Motor neuron (in vitro differentiated cells): Measurements from ENCODE around the gene ENOPH1. TPM values are rescaled to one million over a fixed set of nuclear protein-coding genes. Genes with fewer than 3 reads are reported as not detected.
A peak's percentile ranks its signal among the peaks of the same experiment; 100 is the strongest.
"Not testable (repeated sequence)": the region's sequence is repeated elsewhere in the genome, so short reads cannot be mapped to it uniquely, and the experiment has no call there.

ENCODE experiments used
- ATAC-seq, 8 experiments: fragments of 200-7000 bp; cut with Tn5 transposase; replicated peaks in 6 of 8; 2 replicates each; pipeline ENCODE4 v1.8.0; 2021; ENCODE audit warnings: mild to moderate bottlenecking in 8 of 8, moderate library complexity in 8 of 8
- H3K27ac ChIP-seq, 2 donors: fragments of 250-450 bp; sonication (Bioruptor Pico); 2 replicates each; pipeline ENCODE4 v1.9.0; 2021; ENCODE audit warnings: antibody characterized with exemption in 2 of 2, mild to moderate bottlenecking in 2 of 2, moderate library complexity in 1 of 2
- H3K4me1 ChIP-seq, 2 donors: fragments of 250-450 bp; sonication (Bioruptor Pico); replicated peaks in 1 of 2; 2 replicates each; pipeline ENCODE4 v1.6.1; 2021; ENCODE audit warnings: antibody characterized with exemption in 2 of 2, mild to moderate bottlenecking in 2 of 2, moderate library complexity in 1 of 2
- H3K4me3 ChIP-seq, 5 donors: fragments of 250-450 bp; sonication (Bioruptor Pico); 2 replicates each; pipeline ENCODE4 v1.9.0; 2021; ENCODE audit warnings: antibody characterized with exemption in 5 of 5, mild to moderate bottlenecking in 5 of 5, moderate library complexity in 4 of 5
- WGBS, 10 experiments: fragments of 450-650 bp; shearing (Covaris generic); methylation state at CpG; one replicate each; pipeline ENCODE4 v1.0.0; 2022; 5-methylcytosine and 5-hydroxymethylcytosine counted together
- in situ Hi-C, 9 experiments: fragments of 400-800 bp; cut with MboI; loops; one replicate each; pipeline ENCODE4 v1.15.0; 2021; ENCODE audit warnings: low sequenced_read_pairs in 9 of 9, low pct_unique_long_range_greater_than_20kb in 2 of 9; ENCODE audit not compliant: unreplicated experiment in 9 of 9
- total RNA-seq, 8 experiments: library from RNA; unstranded; fragments of 300-600 nt; gene quantifications; 2 replicates each; pipeline versions ENCODE4 v1.2.3 to v1.2.4, GENCODE V29; 2022

Gene ENOPH1
- total RNA-seq, 8 experiments from 2014 or later, result 38.5 to 73.3 (median 48.0) TPM

DNA sequence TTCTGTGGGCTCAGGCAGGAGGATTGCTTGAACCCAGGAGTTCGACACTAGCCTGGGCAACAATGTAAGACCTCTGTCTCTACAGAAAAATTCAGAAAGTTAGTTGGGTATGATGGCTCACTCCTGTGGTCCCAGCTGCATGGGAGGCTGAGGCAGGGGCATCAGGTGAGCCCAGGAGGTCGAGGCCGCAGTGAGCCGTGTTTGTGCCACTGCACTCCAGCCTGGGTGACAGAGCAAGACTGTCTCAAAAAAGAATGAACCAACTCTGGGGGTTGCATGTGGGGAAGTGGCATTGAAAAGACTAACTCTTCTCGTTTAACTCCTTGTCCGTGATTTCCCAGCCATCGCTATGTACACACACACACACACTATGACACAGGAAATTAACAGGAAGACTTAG is 26.9 kb downstream of the ENOPH1 start:
- Histone ChIP-seq H3K4me3 (no peak overlapping the region), H3K4me1 (no peaks in the 10 kb centered on the region), H3K27ac (no peak overlapping the region)
- ATAC-seq, result no peak
- 80 to 100% (median 96%) methylated on average over 1 to 6 of the region's 7 CpGs; no CpG with 5 or more reads in 3 of the 10 experiments for WGBS, 10 experiments
- in situ Hi-C loops, result loop anchor here in 4 of 9 experiments (25.0 kb wide), 3 partner anchors 280 to 805 kb away; no protein-coding TSS in a partner anchor

DNA sequence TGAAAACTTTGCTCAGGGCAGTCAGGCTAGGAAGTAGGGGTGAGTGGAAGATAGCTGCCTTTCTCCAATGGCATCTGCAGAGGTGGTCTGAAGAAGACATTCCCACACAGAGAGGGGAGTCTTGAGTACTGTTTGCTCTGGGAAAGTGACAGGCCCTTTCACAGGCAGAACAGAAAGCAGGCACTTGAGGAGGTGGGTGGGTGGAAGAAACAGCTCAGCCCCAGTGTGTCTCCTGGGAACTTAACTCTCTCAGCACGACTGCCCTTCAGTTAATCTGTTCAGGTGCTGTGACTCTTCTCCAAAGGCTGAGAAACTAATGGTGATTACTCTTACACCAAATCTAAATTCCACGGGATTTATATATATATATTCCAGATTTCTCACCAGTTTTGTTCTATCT is 28.3 kb downstream of the ENOPH1 start:
- H3K4me1 ChIP-seq, result no peaks in the 10 kb centered on the region
- WGBS, 10 experiments, result 80 to 100% (median 100%) methylated on average over 1 to 2 of the region's 2 CpGs; no CpG with 5 or more reads in 3 of the 10 experiments
- in situ Hi-C loops, result loop anchor here in 4 of 9 experiments (25.0 kb wide), 3 partner anchors 279 to 804 kb away; no protein-coding TSS in a partner anchor
- no peak for ATAC-seq
- no peak overlapping the region for H3K27ac ChIP-seq
- no peak overlapping the region for H3K4me3 ChIP-seq

DNA sequence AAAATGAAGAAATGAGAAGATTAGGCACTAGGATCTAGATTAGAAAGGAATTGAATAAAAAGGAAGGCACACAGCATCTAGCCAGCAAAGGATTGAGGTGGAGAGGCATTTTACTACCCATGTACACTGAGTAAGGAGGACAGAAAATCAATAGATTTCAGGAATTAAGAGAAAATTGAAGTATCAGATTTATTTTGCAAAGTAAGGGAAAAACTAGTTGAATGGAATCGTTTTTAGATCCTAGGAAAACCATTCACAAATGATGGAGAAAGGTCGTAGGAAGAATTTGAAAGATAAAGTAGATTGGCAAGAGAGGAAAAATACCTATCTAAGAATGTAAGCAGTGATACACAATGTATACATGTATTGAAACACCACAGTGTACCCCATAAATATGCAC is 31.3 kb downstream of the ENOPH1 start:
- no peaks in the 10 kb centered on the region for H3K4me1 ChIP-seq
- H3K4me3 ChIP-seq, result no peak overlapping the region
- WGBS, 10 experiments, result 75 to 100% (median 93%) methylated on average over 2 of the region's 2 CpGs; no CpG with 5 or more reads in 1 of the 10 experiments
- H3K27ac ChIP-seq, result no peak overlapping the region
- ATAC-seq, result no peak
- in situ Hi-C loops, result loop anchor here in 4 of 9 experiments (10.0 to 25.0 kb wide), 4 partner anchors 276 to 801 kb away; no protein-coding TSS in a partner anchor

DNA sequence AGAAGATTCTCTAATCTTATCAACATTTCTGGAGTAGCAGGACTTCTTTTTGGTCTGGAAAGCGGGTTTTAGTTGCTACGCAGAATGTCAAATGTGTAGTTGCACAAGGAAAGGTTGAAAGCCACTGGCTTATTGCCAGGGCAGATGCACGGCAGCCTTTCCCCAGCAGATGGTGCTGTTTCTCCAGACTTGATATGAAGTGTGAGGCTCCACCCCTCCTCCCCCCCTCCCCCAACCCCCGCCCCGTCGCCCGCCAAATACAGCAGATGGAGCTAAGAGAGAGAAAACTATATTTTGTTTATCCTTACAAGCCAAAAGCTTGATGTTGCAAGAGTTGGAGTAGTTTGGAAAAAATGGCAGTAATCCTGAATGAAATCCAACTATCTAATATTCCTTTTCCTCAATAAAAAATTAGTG is 32.0 kb downstream of the ENOPH1 start:
- WGBS, 10 experiments, result 7 to 48% (median 34%) methylated on average over 2 to 3 of the region's 7 CpGs; no CpG with 5 or more reads in 6 of the 10 experiments
- no peak overlapping the region for H3K27ac ChIP-seq
- no peak overlapping the region for H3K4me3 ChIP-seq
- peak; percentile 73 to 90 (median 86) for ATAC-seq
- no peaks in the 10 kb centered on the region for H3K4me1 ChIP-seq
- in situ Hi-C loops, result loop anchor here in 4 of 9 experiments (10.0 to 25.0 kb wide), 4 partner anchors 275 to 800 kb away; no protein-coding TSS in a partner anchor

DNA sequence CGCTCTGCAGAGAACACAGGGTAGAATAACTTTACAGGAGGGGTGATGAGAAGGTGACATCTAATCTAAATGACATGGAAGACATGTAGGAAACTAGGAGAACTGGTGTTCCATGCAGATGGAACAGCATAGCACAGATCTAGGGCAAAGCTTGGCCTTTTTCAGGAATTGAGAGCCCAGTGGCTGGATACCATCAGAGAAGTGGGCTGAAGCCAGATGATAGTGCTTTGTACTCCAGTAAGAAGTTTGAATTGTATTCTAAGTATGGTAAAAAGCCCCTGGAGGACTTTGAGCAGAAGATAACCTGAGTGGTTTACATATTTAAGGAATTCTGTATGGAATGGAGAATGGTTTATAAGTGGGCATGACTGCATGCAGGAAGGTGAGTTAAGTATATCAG is 32.8 kb downstream of the ENOPH1 start:
- ATAC-seq, result no peak
- Histone ChIP-seq H3K4me1 (no peaks in the 10 kb centered on the region), H3K27ac (no peak overlapping the region), H3K4me3 (no peak overlapping the region)
- 83 to 100% (median 100%) methylated on average over 1 of the region's 1 CpG; no CpG with 5 or more reads in 4 of the 10 experiments for WGBS, 10 experiments
- in situ Hi-C loops, result loop anchor here in 4 of 9 experiments (10.0 to 25.0 kb wide), 4 partner anchors 274 to 799 kb away; no protein-coding TSS in a partner anchor

DNA sequence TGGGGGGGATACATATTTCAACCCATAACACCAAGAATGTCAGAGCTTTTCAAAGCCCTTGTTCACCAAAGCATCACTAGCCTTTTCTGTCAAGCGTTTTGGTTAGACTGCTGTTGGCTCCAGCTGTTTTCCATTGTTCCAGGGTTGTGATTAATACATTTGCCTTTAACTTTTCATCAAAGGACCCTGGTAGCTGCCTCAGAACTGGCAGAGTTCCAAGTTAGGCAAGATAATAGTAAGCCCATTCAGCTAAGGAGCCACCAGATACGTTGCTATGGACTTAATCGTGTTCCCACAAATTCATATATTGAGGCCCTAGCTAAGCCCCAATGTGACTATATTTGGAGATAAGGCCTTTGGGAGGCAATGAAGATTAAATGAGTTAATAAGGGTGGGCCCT is 37.1 kb downstream of the ENOPH1 start:
- no peak overlapping the region for H3K4me3 ChIP-seq
- H3K4me1 ChIP-seq, result no peaks in the 10 kb centered on the region
- in situ Hi-C loops, result loop anchor here in 4 of 9 experiments (10.0 to 25.0 kb wide), 4 partner anchors 270 to 795 kb away; no protein-coding TSS in a partner anchor
- no peak overlapping the region for H3K27ac ChIP-seq
- 20 to 60% (median 26%) methylated on average over 1 to 3 of the region's 3 CpGs; no CpG with 5 or more reads in 4 of the 10 experiments for WGBS, 10 experiments
- ATAC-seq, result no peak

DNA sequence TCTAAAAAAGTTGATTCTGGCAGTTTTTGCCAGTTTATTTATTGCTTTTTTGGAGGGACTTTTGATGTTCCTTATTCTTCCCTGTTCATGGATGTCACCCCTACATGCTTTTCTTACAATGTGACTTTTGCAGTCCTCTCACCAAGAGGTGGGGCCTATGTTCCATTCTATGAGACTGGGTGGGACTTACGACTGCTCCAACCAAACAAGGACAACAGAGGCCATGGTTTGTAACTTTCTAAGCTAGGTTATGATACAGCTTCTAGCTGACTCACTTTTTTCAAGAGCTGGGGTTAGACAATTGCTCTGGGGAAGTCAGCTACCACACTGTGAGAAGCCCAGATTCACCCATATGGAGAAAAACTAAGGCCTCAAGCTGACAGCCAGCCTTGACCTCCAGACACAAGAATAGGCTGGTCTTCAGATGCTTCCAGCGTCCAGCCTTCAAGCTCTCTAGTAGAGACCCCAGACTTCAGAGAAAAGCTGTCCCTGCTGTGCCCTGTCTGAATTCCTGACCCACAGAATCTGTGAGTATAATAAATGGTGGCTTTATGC is 39.5 kb downstream of the ENOPH1 start:
- WGBS, 10 experiments, result 65 to 71% (median 67%) methylated on average over 1 to 2 of the region's 2 CpGs; no CpG with 5 or more reads in 7 of the 10 experiments
- no peak overlapping the region for H3K27ac ChIP-seq
- no peaks in the 10 kb centered on the region for H3K4me1 ChIP-seq
- no peak overlapping the region for H3K4me3 ChIP-seq
- in situ Hi-C loops, result loop anchor here in 4 of 9 experiments (10.0 to 25.0 kb wide), 4 partner anchors 267 to 792 kb away; no protein-coding TSS in a partner anchor
- peak in 7 of 8 experiments; percentile 34 to 83 (median 57) for ATAC-seq

DNA sequence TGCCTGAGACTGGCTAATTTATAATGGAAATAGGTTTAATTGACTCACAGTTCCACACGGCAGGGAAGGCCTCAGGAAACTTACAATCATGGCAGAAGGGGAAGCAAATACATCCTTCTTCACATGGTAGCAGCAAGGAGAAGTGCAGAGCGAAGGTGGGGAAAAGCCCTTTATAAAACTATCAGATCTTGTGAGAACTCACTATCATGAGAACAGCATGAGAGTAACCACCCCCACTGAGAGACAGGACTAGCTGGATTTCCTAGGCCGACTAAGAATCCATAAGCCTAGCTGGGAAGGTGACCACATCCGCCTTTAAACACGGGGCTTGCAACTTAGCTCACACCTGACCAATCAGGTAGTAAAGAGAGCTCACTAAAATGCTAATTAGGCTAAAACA is 42.7 kb downstream of the ENOPH1 start:
- WGBS, 10 experiments, result 0 to 100% (median 50%) methylated on average over 1 to 5 of the region's 5 CpGs; no CpG with 5 or more reads in 3 of the 10 experiments
- H3K4me1 ChIP-seq, ATAC-seq, H3K27ac ChIP-seq, H3K4me3 ChIP-seq: not testable (repeated sequence)
- in situ Hi-C loops, result loop anchor here in 4 of 9 experiments (25.0 kb wide), 3 partner anchors 264 to 789 kb away; no protein-coding TSS in a partner anchor

DNA sequence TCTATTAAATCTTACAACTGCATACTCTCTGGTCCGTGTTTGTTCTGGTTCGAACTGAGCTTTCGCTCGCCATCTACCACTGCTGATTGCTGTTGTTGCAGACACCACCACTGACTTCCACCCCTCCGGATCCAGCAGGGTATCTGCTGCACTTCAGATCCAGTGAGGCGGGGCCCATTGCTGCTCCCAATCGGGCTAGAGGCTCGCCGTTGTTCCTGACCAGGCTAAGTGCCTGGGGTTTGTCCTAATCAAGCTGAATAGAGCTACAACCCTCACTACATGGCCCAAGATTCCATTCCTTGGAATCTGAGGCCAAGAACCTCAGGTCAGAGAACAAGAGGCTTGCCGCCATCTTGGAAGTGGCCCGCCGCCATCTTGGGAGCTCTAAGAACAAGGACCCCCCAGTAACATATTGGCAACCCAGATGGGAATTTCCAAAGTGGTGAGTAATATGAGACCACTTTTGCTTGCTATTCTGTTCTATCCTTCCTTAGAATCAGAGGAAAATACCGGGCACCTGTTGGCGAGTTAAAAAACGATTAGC is 43.3 kb downstream of the ENOPH1 start:
- WGBS, 10 experiments, result 85 to 100% (median 96%) methylated on average over 1 to 6 of the region's 15 CpGs; no CpG with 5 or more reads in 3 of the 10 experiments
- Histone ChIP-seq H3K4me3 (no peak overlapping the region), H3K4me1 (no peaks in the 10 kb centered on the region), H3K27ac (no peak overlapping the region)
- in situ Hi-C loops, result loop anchor here in 4 of 9 experiments (25.0 kb wide), 3 partner anchors 264 to 789 kb away; no protein-coding TSS in a partner anchor
- ATAC-seq, result no peak

DNA sequence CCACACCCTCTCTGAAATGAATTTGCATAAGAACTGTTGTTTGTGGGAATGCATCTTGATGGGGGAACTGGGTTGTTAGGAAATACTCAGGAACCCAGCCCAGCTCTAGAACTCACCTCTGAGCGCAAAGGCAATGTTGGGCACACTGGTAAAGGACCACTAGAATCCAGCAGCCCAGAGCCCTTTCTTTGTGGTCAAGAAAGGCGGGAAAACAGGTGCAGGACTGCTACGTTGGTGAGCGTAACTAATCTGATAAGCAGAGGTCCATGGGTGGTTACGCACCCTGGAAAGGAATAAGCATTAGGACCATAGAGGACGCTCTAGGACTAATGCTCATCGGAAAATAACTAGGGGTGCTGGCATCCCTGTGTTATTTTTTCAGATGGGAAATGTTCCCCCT is 45.5 kb downstream of the ENOPH1 start:
- in situ Hi-C loops, result loop anchor here in 1 of 9 experiments (25.0 kb wide), 1 partner anchor 261 kb away; no protein-coding TSS in a partner anchor
- H3K4me3 ChIP-seq, result not testable (repeated sequence)
- WGBS, 10 experiments, result 91 to 100% (median 100%) methylated on average over 1 to 7 of the region's 7 CpGs; no CpG with 5 or more reads in 2 of the 10 experiments

DNA sequence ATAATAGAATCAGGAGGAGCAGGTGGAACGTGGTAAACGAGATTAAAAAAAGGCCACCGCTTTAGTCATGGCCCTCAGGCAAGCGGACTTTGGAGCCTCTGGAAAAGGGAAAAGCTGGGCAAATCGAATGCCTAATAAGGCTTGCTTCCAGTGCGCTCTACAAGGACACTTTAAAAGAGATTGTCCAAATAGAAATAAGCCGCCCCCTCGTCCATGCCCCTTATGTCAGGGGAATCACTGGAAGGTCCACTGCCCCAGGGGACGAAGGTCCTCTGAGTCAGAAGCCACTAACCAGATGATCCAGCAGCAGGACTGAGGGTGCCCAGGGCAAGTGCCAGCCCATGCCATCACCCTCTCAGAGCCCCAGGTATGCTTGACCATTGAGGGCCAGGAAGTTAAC is 47.1 kb downstream of the ENOPH1 start:
- in situ Hi-C loops, result loop anchor here in 1 of 9 experiments (25.0 kb wide), 1 partner anchor 260 kb away; no protein-coding TSS in a partner anchor
- H3K4me3 ChIP-seq, H3K4me1 ChIP-seq, ATAC-seq, H3K27ac ChIP-seq: not testable (repeated sequence)
- 30 to 90% (median 78%) methylated on average over 2 of the region's 9 CpGs; no CpG with 5 or more reads in 6 of the 10 experiments for WGBS, 10 experiments

More for the DNA sequence above, 45.5 kb downstream of the ENOPH1 start:
- H3K4me1 ChIP-seq, H3K27ac ChIP-seq, ATAC-seq: not testable (repeated sequence)

DNA sequence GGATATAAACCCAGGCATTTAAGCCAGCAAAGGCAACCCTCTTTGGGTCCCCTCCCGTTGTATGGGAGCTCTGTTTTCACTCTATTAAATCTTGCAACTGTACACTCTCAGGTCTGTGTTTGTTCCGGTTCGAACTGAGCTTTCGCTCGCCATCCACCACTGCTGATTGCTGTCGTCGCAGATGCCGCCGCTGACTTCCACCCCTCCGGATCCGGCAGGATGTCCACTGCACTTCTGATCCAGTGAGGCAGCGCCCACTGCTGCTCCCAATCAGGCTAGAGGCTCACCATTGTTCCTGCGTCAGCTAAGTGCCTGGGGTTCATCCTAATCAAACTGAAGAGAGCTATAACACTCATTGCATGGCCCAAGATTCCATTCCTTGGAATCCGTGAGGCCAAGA is 49.2 kb downstream of the ENOPH1 start:
- Histone ChIP-seq H3K4me3 (no peak overlapping the region), H3K27ac (no peak overlapping the region), H3K4me1 (no peaks in the 10 kb centered on the region)
- in situ Hi-C loops, result loop anchor here in 1 of 9 experiments (25.0 kb wide), 1 partner anchor 258 kb away; no protein-coding TSS in a partner anchor
- no peak for ATAC-seq
- 50 to 100% (median 97%) methylated on average over 1 to 6 of the region's 14 CpGs; no CpG with 5 or more reads in 3 of the 10 experiments for WGBS, 10 experiments
